GM12865 (cell line): ENCODE results near the gene TSPYL2.

Experiments
- DNase-seq: peaks from one replicate; pipeline ENCODE4 v3.0.0; 2010; ENCODE audit warnings: low read depth
- H3K4me3 ChIP-seq: 2 replicates; pipeline ENCODE4 v1.5.1; 2011; ENCODE audit warnings: mild to moderate bottlenecking, low read depth, low read length, control low read depth
- TF ChIP-seq, protein P1 (sequence below): IDR thresholded peaks from 2 replicates; pipeline ENCODE4 v1.5.1; 2011; ENCODE audit warnings: low read length, control low read depth, low read depth, inconsistent platforms; ENCODE audit not compliant: insufficient read depth; ENCODE audit errors: missing control alignments

TSPYL2 gene

DNA sequence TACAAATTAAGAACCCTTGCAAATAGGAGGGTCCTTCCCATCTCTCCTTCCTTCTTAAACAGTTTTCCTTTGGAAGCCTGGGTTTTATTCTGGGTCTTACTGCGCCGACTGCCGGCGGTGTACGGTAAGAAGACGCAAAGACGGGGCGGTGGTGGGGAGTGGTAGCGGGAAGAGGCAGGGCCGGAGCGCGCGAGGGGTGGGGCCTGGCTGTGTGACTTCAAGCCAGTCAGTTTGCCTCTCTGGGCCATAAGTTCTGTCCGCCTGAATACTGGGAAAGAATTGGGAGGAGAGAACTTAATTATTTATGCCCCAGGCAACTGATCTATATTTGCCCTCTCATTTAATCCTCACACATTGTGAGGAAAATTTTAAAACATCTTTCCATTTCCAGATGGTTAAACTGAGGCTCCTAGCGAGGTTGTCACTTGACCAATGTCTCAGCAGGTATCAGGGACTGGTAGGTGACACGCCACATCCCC is 11.0 kb downstream of the TSPYL2 start:
- DNase-seq, result peak; percentile 84
- H3K4me3 ChIP-seq, result peak overlapping the region; percentile 70
- TF ChIP-seq, protein P1, sequence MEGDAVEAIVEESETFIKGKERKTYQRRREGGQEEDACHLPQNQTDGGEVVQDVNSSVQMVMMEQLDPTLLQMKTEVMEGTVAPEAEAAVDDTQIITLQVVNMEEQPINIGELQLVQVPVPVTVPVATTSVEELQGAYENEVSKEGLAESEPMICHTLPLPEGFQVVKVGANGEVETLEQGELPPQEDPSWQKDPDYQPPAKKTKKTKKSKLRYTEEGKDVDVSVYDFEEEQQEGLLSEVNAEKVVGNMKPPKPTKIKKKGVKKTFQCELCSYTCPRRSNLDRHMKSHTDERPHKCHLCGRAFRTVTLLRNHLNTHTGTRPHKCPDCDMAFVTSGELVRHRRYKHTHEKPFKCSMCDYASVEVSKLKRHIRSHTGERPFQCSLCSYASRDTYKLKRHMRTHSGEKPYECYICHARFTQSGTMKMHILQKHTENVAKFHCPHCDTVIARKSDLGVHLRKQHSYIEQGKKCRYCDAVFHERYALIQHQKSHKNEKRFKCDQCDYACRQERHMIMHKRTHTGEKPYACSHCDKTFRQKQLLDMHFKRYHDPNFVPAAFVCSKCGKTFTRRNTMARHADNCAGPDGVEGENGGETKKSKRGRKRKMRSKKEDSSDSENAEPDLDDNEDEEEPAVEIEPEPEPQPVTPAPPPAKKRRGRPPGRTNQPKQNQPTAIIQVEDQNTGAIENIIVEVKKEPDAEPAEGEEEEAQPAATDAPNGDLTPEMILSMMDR, result peak; percentile 34

DNA sequence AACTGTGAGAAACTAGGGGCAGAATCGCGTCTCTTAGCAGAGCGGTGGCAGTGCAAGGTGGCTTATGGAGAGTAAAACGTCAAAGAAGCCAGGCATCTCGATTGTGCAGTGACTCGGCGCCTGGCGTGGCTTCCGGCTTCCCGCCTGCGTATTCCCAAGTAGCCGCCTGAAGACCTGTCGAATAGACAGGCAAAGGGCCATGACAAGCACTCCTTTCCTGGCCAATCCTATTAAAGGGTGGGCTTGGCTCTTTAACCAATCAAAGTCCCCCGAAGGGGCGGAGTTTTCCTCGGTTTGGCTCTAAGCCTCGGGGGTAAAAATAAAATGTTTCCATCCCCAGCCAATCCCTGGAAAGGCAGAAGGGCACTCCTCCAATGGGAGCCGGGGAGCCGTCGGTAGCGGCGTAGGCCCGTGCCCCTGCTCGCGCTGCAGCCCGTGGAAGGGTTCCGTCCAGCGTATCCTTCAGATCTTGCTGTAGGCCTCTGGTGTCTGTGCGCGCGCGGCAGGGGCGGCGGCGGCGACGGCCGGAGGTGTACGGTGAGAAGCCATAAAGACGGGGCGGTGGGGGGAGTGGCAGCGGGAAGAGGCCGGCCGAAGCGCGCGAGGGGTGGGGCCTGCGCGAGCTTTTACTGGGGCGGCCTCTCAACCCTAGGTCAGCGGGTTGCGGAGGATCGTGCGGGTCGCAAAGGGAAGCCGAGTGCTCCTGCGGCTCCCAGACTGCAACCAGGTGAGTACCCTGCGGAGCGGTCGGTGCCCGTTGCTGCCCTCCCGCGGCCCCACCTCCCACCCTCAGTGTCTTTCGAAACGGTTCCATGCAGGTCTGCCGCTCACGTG is 11.8 kb downstream of the TSPYL2 start, which contains the start of gene KANTR:
KANTR (plus strand) TSS at position 395 of the 834 bp plus-strand sequence. CDS start 30,131 bp downstream, outside the sequence.
- peak; percentile 91 for DNase-seq
- H3K4me3 ChIP-seq, result peak within 1 kb of the TSS; percentile 70
- TF ChIP-seq, protein P1, result no peak

DNA sequence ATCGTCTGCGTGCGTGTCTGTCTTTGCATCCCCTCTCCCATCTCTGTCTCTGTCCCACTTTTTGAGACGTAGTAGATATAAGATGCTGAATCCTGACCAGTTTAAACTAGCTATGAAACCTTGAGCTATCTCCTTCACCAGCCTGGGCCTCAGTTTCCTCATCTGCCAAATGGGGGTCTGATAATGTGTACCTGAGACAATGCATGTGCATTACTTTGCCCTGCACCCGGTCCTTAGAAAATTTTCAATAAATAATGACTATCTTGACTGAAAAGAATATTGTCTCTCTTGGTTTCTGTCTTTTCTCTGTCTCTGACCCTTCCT is 12.4 kb downstream of the TSPYL2 start:
- no peak for DNase-seq
- peak overlapping the region; percentile 70 for H3K4me3 ChIP-seq
- TF ChIP-seq, protein P1, result no peak

DNA sequence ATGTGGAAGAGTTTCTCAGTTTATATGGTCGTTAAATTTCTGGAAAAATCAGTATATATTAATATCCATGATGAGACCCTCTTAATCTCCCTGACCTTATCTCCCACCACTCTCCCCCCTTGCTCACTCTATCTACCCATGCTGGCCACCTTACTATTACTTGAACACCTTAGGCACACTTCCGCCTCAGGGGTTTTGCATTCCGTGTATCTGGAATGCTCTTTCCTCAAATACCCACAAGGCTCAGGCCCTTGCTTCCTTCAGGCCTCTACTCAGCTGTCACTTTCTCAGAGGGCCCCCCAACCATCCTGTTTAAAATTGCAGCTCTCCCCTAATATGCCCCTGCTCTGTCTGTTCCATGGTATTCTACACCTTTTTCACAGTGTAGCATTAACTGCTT is 13.6 kb downstream of the TSPYL2 start:
- TF ChIP-seq, protein P1, result no peak
- no peak for DNase-seq
- no peak overlapping the region for H3K4me3 ChIP-seq

DNA sequence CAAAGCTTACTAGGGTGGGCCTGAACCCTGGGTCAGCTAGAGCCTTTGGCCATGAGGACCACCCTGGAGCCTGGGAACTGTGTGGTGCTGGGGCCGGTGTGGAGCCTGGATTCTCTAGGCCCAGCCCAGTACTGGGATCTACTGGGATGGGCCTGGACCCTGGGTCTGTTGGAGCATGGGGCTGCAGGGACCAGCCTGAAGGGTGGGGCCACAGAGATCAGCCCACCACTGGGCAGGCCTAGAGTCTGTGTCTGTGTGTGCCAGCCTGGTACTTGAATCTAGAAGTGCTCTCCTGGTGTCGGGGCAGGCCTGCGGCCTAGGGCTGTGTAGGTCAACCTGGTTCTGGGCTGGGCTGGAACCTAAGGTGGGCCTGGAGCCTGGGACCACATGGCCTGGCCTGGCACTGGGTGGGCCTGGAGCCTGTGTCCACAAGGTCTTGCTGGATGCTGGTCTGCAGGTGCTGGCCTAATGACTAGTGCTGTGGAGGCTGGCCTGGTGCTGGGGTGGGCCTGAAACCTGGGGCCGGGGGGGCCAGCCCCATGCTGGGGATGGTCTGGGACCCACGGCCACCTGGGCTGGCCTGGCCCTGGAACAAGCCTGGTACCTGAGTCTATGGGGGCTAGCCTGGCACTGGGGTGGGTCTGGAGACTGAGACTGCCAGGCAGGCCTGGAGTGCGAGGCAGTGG is 32.8 kb downstream of the TSPYL2 start:
- TF ChIP-seq, protein P1, result no peak
- DNase-seq, result no peak
- no peak overlapping the region for H3K4me3 ChIP-seq

DNA sequence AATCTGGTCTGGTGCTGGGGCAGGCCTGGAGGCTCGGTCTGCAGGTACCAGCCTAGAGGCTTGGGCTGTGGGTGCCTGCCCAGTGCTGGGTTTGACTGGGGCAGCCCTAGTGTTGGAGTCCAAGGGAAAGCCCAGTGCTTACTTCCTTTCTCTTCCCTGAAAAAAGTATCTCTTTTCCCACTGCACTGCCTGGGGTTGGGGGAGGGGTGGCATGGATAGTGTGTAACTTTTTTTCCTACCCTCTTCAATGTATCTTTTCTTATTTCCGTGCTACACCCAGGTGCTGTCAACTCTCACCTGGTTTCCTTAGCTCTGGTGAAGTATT is 33.3 kb downstream of the TSPYL2 start:
- TF ChIP-seq, protein P1, result no peak
- no peak overlapping the region for H3K4me3 ChIP-seq

More for the DNA sequence above, 33.3 kb downstream of the TSPYL2 start:
- no peak for DNase-seq
